GM21619 (cell line): Measurements from ENCODE around the gene ANTXR1.

ENCODE experiments used
- ATAC-seq: cut with Tn5 transposase; IDR thresholded peaks from one replicate; pipeline ENCODE4 v1.9.1; 2021; ENCODE audit not compliant: unreplicated experiment

Gene ANTXR1

GRCh38 chr2:69092857-69093256 is 79.9 kb downstream of the ANTXR1 start:
- no peak for ATAC-seq

GRCh38 chr2:69095305-69095704 is 82.3 kb downstream of the ANTXR1 start:
- ATAC-seq: no peak

- ATAC-seq: no peak
Measured at GRCh38 chr2:69096326-69097095, 83.5 kb downstream of the ANTXR1 start.

- ATAC-seq: no peak
Measured at GRCh38 chr2:69097148-69097610, 84.2 kb downstream of the ANTXR1 start.

- no peak for ATAC-seq
Measured at GRCh38 chr2:69097891-69098655, 85.1 kb downstream of the ANTXR1 start.

GRCh38 chr2:69099541-69099940 is 86.6 kb downstream of the ANTXR1 start:
- ATAC-seq: no peak

- ATAC-seq: no peak
Measured at GRCh38 chr2:69100220-69100723, 87.3 kb downstream of the ANTXR1 start.

GRCh38 chr2:69102041-69102593 is 89.1 kb downstream of the ANTXR1 start:
- ATAC-seq: no peak

- ATAC-seq: no peak
Measured at GRCh38 chr2:69103419-69103818, 90.4 kb downstream of the ANTXR1 start.

- ATAC-seq: no peak
Measured at GRCh38 chr2:69104261-69104660, 91.3 kb downstream of the ANTXR1 start.

- no peak for ATAC-seq
Measured at GRCh38 chr2:69109255-69109654, 96.3 kb downstream of the ANTXR1 start.

- no peak for ATAC-seq
Measured at GRCh38 chr2:69111076-69111475, 98.1 kb downstream of the ANTXR1 start.

- ATAC-seq: no peak
Measured at GRCh38 chr2:69113627-69114026, 100.6 kb downstream of the ANTXR1 start.

GRCh38 chr2:69114534-69114933 is 101.6 kb downstream of the ANTXR1 start:
- ATAC-seq: no peak

GRCh38 chr2:69116438-69116837 is 103.5 kb downstream of the ANTXR1 start:
- ATAC-seq: no peak

GRCh38 chr2:69118609-69119008 is 105.6 kb downstream of the ANTXR1 start:
- no peak for ATAC-seq

- ATAC-seq: no peak
Measured at GRCh38 chr2:69119104-69119894, 106.3 kb downstream of the ANTXR1 start.

GRCh38 chr2:69122271-69122670 is 109.3 kb downstream of the ANTXR1 start:
- no peak for ATAC-seq

GRCh38 chr2:69123182-69123581 is 110.2 kb downstream of the ANTXR1 start:
- ATAC-seq: no peak

- ATAC-seq: no peak
Measured at GRCh38 chr2:69124343-69124742, 111.4 kb downstream of the ANTXR1 start.

- ATAC-seq: no peak
Measured at GRCh38 chr2:69125816-69126215, 112.8 kb downstream of the ANTXR1 start.
